Measurements from ENCODE around the gene TEX54.
A peak's percentile ranks its signal among the peaks of the same experiment; 100 is the strongest.

Gene TEX54

DNA sequence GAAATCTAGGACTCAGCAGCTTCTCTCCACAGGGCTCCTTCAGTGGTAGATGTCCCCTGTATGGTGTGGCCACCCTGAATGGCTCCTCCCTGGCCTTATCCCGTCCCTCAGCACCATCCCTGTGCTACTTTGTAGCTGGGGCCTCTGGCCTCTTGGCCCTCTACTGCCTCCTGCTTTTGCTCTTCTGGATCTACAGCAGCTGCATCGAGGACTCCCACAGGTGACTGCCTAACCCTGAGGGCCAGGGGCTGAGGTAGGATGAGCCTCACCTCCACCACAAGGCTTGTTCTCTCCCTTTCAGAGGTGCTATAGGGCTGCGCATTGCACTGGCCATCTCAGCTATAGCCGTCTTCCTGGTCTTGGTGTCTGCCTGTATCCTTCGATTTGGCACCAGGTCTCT lies 43.6 kb downstream of the TEX54 start:
- no peak for FAIRE-seq
- no peak for DNase-seq (ENCODE audit: insufficient read length, low spot score)
- TF ChIP-seq, protein P1, sequence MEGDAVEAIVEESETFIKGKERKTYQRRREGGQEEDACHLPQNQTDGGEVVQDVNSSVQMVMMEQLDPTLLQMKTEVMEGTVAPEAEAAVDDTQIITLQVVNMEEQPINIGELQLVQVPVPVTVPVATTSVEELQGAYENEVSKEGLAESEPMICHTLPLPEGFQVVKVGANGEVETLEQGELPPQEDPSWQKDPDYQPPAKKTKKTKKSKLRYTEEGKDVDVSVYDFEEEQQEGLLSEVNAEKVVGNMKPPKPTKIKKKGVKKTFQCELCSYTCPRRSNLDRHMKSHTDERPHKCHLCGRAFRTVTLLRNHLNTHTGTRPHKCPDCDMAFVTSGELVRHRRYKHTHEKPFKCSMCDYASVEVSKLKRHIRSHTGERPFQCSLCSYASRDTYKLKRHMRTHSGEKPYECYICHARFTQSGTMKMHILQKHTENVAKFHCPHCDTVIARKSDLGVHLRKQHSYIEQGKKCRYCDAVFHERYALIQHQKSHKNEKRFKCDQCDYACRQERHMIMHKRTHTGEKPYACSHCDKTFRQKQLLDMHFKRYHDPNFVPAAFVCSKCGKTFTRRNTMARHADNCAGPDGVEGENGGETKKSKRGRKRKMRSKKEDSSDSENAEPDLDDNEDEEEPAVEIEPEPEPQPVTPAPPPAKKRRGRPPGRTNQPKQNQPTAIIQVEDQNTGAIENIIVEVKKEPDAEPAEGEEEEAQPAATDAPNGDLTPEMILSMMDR (IDR thresholded peaks at IDR 0.05; ENCODE audit: insufficient read depth, missing control alignments): no peak

DNA sequence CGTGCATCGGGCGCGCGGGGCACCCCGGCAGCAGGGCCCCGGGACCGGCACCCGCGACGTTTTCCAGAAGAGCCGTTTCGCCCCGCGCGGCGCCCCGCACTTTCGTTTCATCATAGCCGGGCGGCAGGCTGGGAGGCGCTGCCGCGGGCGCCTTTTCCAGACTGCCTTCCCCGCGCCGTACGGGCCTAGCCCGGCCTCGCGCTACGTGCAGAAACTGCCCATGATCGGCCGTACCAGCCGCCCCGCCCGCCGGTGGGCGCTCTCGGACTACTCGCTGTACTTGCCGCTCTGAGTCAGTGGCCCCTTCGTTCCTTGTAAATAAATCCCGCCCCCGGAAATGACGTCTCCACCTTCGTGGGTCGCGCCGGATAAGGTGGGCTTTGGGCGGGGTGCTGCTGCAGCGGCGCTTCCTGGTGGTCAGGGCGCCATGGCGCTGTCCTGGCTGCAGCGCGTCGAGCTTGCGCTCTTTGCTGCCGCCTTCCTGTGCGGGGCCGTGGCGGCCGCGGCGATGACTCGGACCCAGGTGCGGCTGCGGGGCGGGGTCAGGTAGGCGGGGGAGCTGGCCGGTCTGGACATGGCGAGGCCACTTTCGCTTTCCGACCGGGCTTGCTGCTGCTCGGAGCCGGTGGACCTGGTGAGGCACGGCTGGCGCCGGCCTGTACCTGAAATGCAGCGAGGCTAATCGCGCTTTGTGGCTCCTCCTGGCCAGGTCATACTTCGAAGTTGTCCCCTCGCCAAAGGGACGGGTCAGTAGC lies 45.5 kb downstream of the TEX54 start, which contains the start of gene TMEM179B:
TMEM179B (plus strand) TSS at position 398 of the 755 bp plus-strand sequence; CDS start at position 428, 30 bp downstream.
- FAIRE-seq (no peak), DNase-seq (ENCODE audit: insufficient read length, low spot score) (peak; percentile 95)
- TF ChIP-seq, protein P1 (IDR thresholded peaks at IDR 0.05; ENCODE audit: insufficient read depth, missing control alignments): peak; percentile 54

DNA sequence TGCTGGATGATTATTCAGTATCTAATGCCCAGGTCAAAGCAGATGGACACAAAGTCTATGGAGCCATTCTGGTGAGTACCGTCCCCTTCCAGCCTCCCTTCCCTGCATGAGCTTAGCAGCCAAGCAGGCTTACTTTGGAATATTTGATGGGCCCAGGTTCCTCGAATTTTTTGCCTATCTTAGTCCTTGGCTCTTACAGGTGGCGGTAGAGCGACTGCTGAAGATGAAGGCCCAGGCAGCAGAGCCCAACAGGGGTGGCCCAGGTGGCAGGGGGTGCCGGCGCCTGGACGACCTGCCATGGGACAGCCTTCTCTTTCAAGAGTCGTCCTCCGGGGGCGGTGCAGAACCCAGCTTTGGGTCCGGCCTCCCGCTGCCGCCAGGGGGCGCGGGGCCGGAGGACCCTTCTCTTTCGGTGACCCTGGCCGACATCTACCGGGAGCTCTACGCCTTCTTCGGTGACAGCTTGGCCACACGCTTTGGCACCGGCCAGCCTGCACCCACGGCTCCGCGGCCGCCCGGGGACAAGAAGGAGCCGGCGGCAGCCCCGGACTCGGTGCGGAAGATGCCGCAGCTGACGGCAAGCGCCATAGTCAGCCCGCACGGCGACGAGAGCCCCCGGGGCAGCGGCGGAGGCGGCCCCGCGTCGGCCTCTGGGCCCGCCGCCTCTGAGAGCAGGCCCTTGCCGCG lies 46.2 kb downstream of the TEX54 start:
- DNase-seq (ENCODE audit: insufficient read length, low spot score) (peak; percentile 78), FAIRE-seq (no peak)
- TF ChIP-seq, protein P1 (IDR thresholded peaks at IDR 0.05; ENCODE audit: insufficient read depth, missing control alignments): peak; percentile 83

DNA sequence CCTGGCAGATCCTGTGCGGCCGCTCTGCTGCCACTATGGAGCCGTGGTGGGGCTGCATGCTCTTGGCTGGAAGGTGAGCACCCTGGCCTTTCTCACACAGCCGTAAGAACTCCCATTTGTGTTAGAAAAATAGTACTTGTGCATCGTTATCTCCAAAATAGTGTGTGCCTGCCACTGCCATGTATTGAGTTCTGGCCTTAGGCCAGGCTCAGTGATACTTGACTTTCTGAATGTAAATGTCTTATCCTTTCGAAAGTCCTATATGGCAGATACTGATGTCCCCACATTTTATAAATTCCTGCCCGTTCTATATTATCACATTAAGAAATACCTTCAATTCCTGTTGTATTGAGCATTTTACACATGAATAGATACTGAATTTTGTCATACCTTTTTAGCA lies 49.9 kb downstream of the TEX54 start:
- DNase-seq (ENCODE audit: insufficient read length, low spot score) (no peak), FAIRE-seq (no peak)
- TF ChIP-seq, protein P1 (IDR thresholded peaks at IDR 0.05; ENCODE audit: insufficient read depth, missing control alignments): no peak
